CD4-positive, alpha-beta memory T cell (primary cell): ENCODE data around the gene NUP160. TPM values are rescaled to one million over a fixed set of nuclear protein-coding genes. Genes with fewer than 3 reads are reported as not detected.
"Not testable (repeated sequence)": the region's sequence is repeated elsewhere in the genome, so short reads cannot be mapped to it uniquely, and the experiment has no call there.

Experiments used
- CTCF ChIA-PET: fragments of 350-600 bp; sonication (Branson Sonifier 250); formaldehyde crosslinking; loops from one replicate; lab custom pipeline; 2021; ENCODE audit warnings: inconsistent platforms; ENCODE audit not compliant: partially characterized antibody; lab: Charles Lee
- POLR2A ChIA-PET: fragments of 350-600 bp; sonication (Branson Sonifier 250); formaldehyde crosslinking; loops from one replicate; lab custom pipeline; 2021; ENCODE audit not compliant: partially characterized antibody; lab: Charles Lee
- DNase-seq, 5 donors: peaks; one replicate each; pipeline versions ENCODE4 v3.0.0 to v3.0.0-alpha.2; 2020 to 2022; ENCODE audit warnings: mixed read lengths in 1 of 5
- H3K27ac ChIP-seq: one replicate; pipeline ENCODE4 v1.7.0; 2013; ENCODE audit warnings: low read depth, low read length
- H3K27me3 ChIP-seq: 2 replicates; pipeline ENCODE4 v1.7.0; 2013; ENCODE audit warnings: mild to moderate bottlenecking, low read length, moderate library complexity; ENCODE audit not compliant: insufficient read depth
- H3K36me3 ChIP-seq: 2 replicates; pipeline ENCODE4 v1.7.0; 2013; ENCODE audit warnings: mild to moderate bottlenecking, low read length, moderate library complexity; ENCODE audit not compliant: insufficient read depth
- H3K4me1 ChIP-seq: 2 replicates; pipeline ENCODE4 v1.7.0; 2013; ENCODE audit warnings: mild to moderate bottlenecking, low read length, moderate library complexity; ENCODE audit not compliant: insufficient read depth
- H3K4me3 ChIP-seq, 2 donors: one replicate each; pipeline ENCODE4 v1.7.0; 2013; ENCODE audit warnings: low read length in 2 of 2, mild to moderate bottlenecking in 1 of 2
- H3K9me3 ChIP-seq, 2 donors: one replicate each; pipeline ENCODE4 v1.7.0; 2013; ENCODE audit warnings: low read length in 2 of 2, control low read depth in 1 of 2; ENCODE audit not compliant: control insufficient read depth in 1 of 2
- H3K27ac Mint-ChIP-seq, 7 donors: one replicate each; pipeline ENCODE4 v1.8.0; 2020 to 2021; ENCODE audit warnings: mixed read lengths in 7 of 7, mild to moderate bottlenecking in 6 of 7, inconsistent platforms in 3 of 7, moderate library complexity in 3 of 7
- H3K27me3 Mint-ChIP-seq, 2 donors: one replicate each; pipeline ENCODE4 v1.8.0; 2020 to 2021; ENCODE audit warnings: mixed read lengths in 2 of 2
- H3K36me3 Mint-ChIP-seq, 2 donors: one replicate each; pipeline ENCODE4 v1.8.0; 2020 to 2021; ENCODE audit warnings: mixed read lengths in 2 of 2, inconsistent platforms in 1 of 2, mild to moderate bottlenecking in 1 of 2
- H3K4me1 Mint-ChIP-seq, 4 donors: one replicate each; pipeline ENCODE4 v1.8.0; 2020 to 2021; ENCODE audit warnings: mixed read lengths in 4 of 4, mild to moderate bottlenecking in 1 of 4
- H3K4me3 Mint-ChIP-seq, 8 donors: one replicate each; pipeline ENCODE4 v1.8.0; 2020 to 2021; ENCODE audit warnings: mixed read lengths in 8 of 8, mild to moderate bottlenecking in 7 of 8, moderate library complexity in 6 of 8, inconsistent platforms in 3 of 8
- H3K9me3 Mint-ChIP-seq, 8 donors: one replicate each; pipeline ENCODE4 v1.8.0; 2020 to 2021; ENCODE audit warnings: mixed read lengths in 8 of 8, mild to moderate bottlenecking in 5 of 8, inconsistent platforms in 3 of 8, moderate library complexity in 1 of 8
- intact Hi-C: fragments of 100-400 bp; cut with micrococcal nuclease; formaldehyde crosslinking; loops from one replicate; pipeline ENCODE4 v1.15.1; 2023
- polyA plus RNA-seq, 2 donors: library from polyadenylated mRNA; unstranded; fragments of 300-500 nt; fragmentation: Illumina TruSeq; gene quantifications; one replicate each; pipeline ENCODE4 v1.2.3, GENCODE V29; 2021
- total RNA-seq, 2 experiments: library from RNA; stranded (reverse); gene quantifications; one replicate each; pipeline ENCODE4 v1.2.3, GENCODE V29; 2021

The NUP160 gene
- total and polyA plus RNA-seq, 4 experiments from 2014 or later = 35.6 to 62.2 (median 51.0) TPM

GRCh38 chr11:47869544-47870393 lies 21.6 kb upstream of the NUP160 start:
- intact Hi-C loops = no loop called here
- ChIA-PET CTCF (interaction anchor here (1.4 kb wide), 1 partner anchor 20 kb away, joined by 3 read pairs; no protein-coding TSS in a partner anchor), POLR2A (no interaction called here)
- no peaks in the 10 kb centered on the region for H3K4me1 ChIP-seq
- H3K9me3 ChIP-seq = no peaks in the 10 kb centered on the region
- H3K9me3 Mint-ChIP-seq = peaks cover 0 to 8% (median 3%) of the 10 kb centered on the region in 8 donors
- H3K36me3 ChIP-seq = no peaks in the 10 kb centered on the region
- H3K27me3 Mint-ChIP-seq = no peaks in the 10 kb centered on the region
- no peak overlapping the region for H3K4me3 Mint-ChIP-seq
- H3K27me3 ChIP-seq = no peaks in the 10 kb centered on the region
- H3K4me3 ChIP-seq = no peak overlapping the region
- peaks cover 4 to 11% (median 6%) of the 10 kb centered on the region in 4 donors for H3K4me1 Mint-ChIP-seq
- H3K27ac Mint-ChIP-seq = peak overlapping the region in 3 of 7 donors; percentile 8 to 75 (median 48)
- no peak overlapping the region for H3K27ac ChIP-seq
- peaks cover 2 to 4% of the 10 kb centered on the region in 2 donors for H3K36me3 Mint-ChIP-seq
- DNase-seq = no peak

GRCh38 chr11:47867823-47868222 lies 19.7 kb upstream of the NUP160 start:
- Mint-ChIP-seq H3K9me3 (peaks cover 0 to 10% (median 4%) of the 10 kb centered on the region in 8 donors), H3K36me3 (no peaks in the 10 kb centered on the region), H3K4me3 (no peak overlapping the region), H3K27ac (no peak overlapping the region), H3K4me1 (peaks cover 19 to 21% (median 20%) of the 10 kb centered on the region in 4 donors), H3K27me3 (no peaks in the 10 kb centered on the region)
- ChIA-PET CTCF (interaction anchor here (0.9 to 1.5 kb wide), 3 partner anchors 11 to 18 kb away, joined by 3 to 4 read pairs (median 3); no protein-coding TSS in a partner anchor), POLR2A (interaction anchor here (1.0 kb wide), 1 partner anchor 12 kb away, joined by 6 read pairs; no protein-coding TSS in a partner anchor)
- Histone ChIP-seq H3K36me3 (no peaks in the 10 kb centered on the region), H3K9me3 (no peaks in the 10 kb centered on the region), H3K4me3 (no peak overlapping the region), H3K4me1 (peaks cover 18% of the 10 kb centered on the region), H3K27me3 (no peaks in the 10 kb centered on the region), H3K27ac (no peak overlapping the region)
- DNase-seq = no peak
- intact Hi-C loops = no loop called here

- H3K4me1 ChIP-seq = peaks cover 27% of the 10 kb centered on the region
- H3K9me3 ChIP-seq, H3K27me3 ChIP-seq, DNase-seq, POLR2A ChIA-PET, H3K36me3 Mint-ChIP-seq, H3K27me3 Mint-ChIP-seq, H3K4me3 Mint-ChIP-seq, H3K4me3 ChIP-seq, H3K36me3 ChIP-seq, intact Hi-C loops, H3K27ac ChIP-seq: not testable (repeated sequence)
- CTCF ChIA-PET = interaction anchor here (0.6 to 1.5 kb wide), 5 partner anchors 10 to 84 kb away, joined by 3 to 4 read pairs (median 4); no protein-coding TSS in a partner anchor
- peak overlapping the region in 1 of 7 donors; percentile 87 for H3K27ac Mint-ChIP-seq
- peaks cover 21 to 28% (median 25%) of the 10 kb centered on the region in 4 donors for H3K4me1 Mint-ChIP-seq
- H3K9me3 Mint-ChIP-seq = peaks cover 0 to 10% (median 4%) of the 10 kb centered on the region in 8 donors
These were observed 18.7 kb upstream of the NUP160 start for GRCh38 chr11:47866892-47867291.

GRCh38 chr11:47864901-47865300 lies 16.8 kb upstream of the NUP160 start:
- Histone ChIP-seq H3K27ac (no peak overlapping the region), H3K27me3 (no peaks in the 10 kb centered on the region), H3K4me3 (no peak overlapping the region), H3K4me1 (peaks cover 37% of the 10 kb centered on the region), H3K9me3 (no peaks in the 10 kb centered on the region), H3K36me3 (no peaks in the 10 kb centered on the region)
- ChIA-PET POLR2A (interaction anchor here (0.6 to 1.6 kb wide), 3 partner anchors 17 to 70 kb away, joined by 4 to 5 read pairs (median 4); partner anchors contain the start of gene NUP160), CTCF (interaction anchor here (0.6 to 3.0 kb wide), 6 partner anchors 9 to 491 kb away, joined by 3 to 13 read pairs (median 3); no protein-coding TSS in a partner anchor)
- Mint-ChIP-seq H3K27ac (peak overlapping the region in 2 of 7 donors; percentile 4 to 66), H3K36me3 (no peaks in the 10 kb centered on the region), H3K4me3 (peak overlapping the region in 1 of 8 donors; percentile 71), H3K27me3 (no peaks in the 10 kb centered on the region), H3K9me3 (peaks cover 0 to 10% (median 4%) of the 10 kb centered on the region in 8 donors), H3K4me1 (peaks cover 24 to 42% (median 35%) of the 10 kb centered on the region in 4 donors)
- intact Hi-C loops = loop anchor here (5.0 kb wide), 2 partner anchors 52 to 137 kb away; no protein-coding TSS in a partner anchor
- no peak for DNase-seq

- H3K36me3 ChIP-seq = no peaks in the 10 kb centered on the region
- H3K9me3 ChIP-seq = no peaks in the 10 kb centered on the region
- Mint-ChIP-seq H3K9me3 (peaks cover 0 to 10% (median 4%) of the 10 kb centered on the region in 8 donors), H3K4me3 (peak overlapping the region in 4 of 8 donors; percentile 12 to 59 (median 38)), H3K4me1 (peaks cover 23 to 49% (median 39%) of the 10 kb centered on the region in 4 donors), H3K27ac (peak overlapping the region in 6 of 7 donors; percentile 32 to 80 (median 59)), H3K36me3 (no peaks in the 10 kb centered on the region), H3K27me3 (no peaks in the 10 kb centered on the region)
- CTCF ChIA-PET = interaction anchor here (1.2 to 3.0 kb wide), 2 partner anchors 10 kb away, joined by 3 to 13 read pairs; no protein-coding TSS in a partner anchor
- intact Hi-C loops = loop anchor here (1.0 to 5.0 kb wide), 3 partner anchors 11 to 138 kb away; no protein-coding TSS in a partner anchor
- POLR2A ChIA-PET = interaction anchor here (1.0 to 1.6 kb wide), 2 partner anchors 16 to 70 kb away, joined by 4 to 5 read pairs; partner anchors contain the start of gene NUP160
- H3K27ac ChIP-seq = no peak overlapping the region
- no peak for DNase-seq
- H3K4me3 ChIP-seq = no peak overlapping the region
- H3K4me1 ChIP-seq = peaks cover 43% of the 10 kb centered on the region
- no peaks in the 10 kb centered on the region for H3K27me3 ChIP-seq
These were observed 15.8 kb upstream of the NUP160 start for GRCh38 chr11:47863898-47864430.

GRCh38 chr11:47863189-47863897 lies 15.2 kb upstream of the NUP160 start:
- intact Hi-C loops = loop anchor here (1.0 to 5.0 kb wide), 3 partner anchors 10 to 139 kb away; no protein-coding TSS in a partner anchor
- Histone ChIP-seq H3K27me3 (no peaks in the 10 kb centered on the region), H3K4me1 (peaks cover 43% of the 10 kb centered on the region), H3K9me3 (no peaks in the 10 kb centered on the region), H3K4me3 (no peak overlapping the region), H3K27ac (peak overlapping the region; percentile 30), H3K36me3 (no peaks in the 10 kb centered on the region)
- H3K36me3 Mint-ChIP-seq = no peaks in the 10 kb centered on the region
- peak overlapping the region in 7 of 8 donors; percentile 17 to 73 (median 49) for H3K4me3 Mint-ChIP-seq
- peaks cover 23 to 49% (median 39%) of the 10 kb centered on the region in 4 donors for H3K4me1 Mint-ChIP-seq
- POLR2A ChIA-PET = interaction anchor here (1.6 kb wide), 1 partner anchor 71 kb away, joined by 4 read pairs; no protein-coding TSS in a partner anchor
- peak overlapping the region; percentile 14 to 80 (median 70) for H3K27ac Mint-ChIP-seq
- H3K9me3 Mint-ChIP-seq = peaks cover 0 to 10% (median 4%) of the 10 kb centered on the region in 8 donors
- DNase-seq = peak in 4 of 5 donors; percentile 59 to 77 (median 74)
- H3K27me3 Mint-ChIP-seq = no peaks in the 10 kb centered on the region
- CTCF ChIA-PET = interaction anchor here (3.0 kb wide), 1 partner anchor 10 kb away, joined by 13 read pairs; no protein-coding TSS in a partner anchor
